Prostate gland (tissue), 2 donors: ENCODE measurements around the gene CTPS2. TPM values are rescaled to one million over a fixed set of nuclear protein-coding genes. Genes with fewer than 3 reads are reported as not detected.

Experiments
- DNase-seq: peaks from one replicate; pipeline ENCODE4 v3.0.0-alpha.2; 2019; ENCODE audit warnings: low spot score
- H3K27ac ChIP-seq, 2 donors: fragments of 200-600 bp; sonication (generic); 2 replicates each; pipeline ENCODE4 v1.5.1; 2017 to 2019
- H3K27me3 ChIP-seq: fragments of 200-600 bp; sonication (generic); replicated peaks from 2 replicates; pipeline ENCODE4 v1.5.1; 2019; ENCODE audit not compliant: insufficient read depth
- H3K36me3 ChIP-seq, 2 donors: fragments of 200-600 bp; sonication (generic); 1 replicate in 1 of 2; 2 replicates in 1 of 2; pipeline versions ENCODE4 v1.5.1 to v1.8.1; 2017 to 2019
- H3K4me1 ChIP-seq: fragments of 200-600 bp; sonication (generic); replicated peaks from 2 replicates; pipeline ENCODE4 v1.5.1; 2019
- H3K4me3 ChIP-seq, 2 donors: fragments of 200-600 bp; sonication (generic); 2 replicates each; pipeline ENCODE4 v1.5.1; 2017 to 2019
- H3K9me3 ChIP-seq: fragments of 200-600 bp; sonication (generic); 2 replicates; pipeline ENCODE4 v1.5.1; 2017
- POLR2A ChIP-seq: fragments of 450-650 bp; IDR thresholded peaks from one replicate; pipeline ENCODE4 v1.6.1; 2016; ENCODE audit warnings: antibody characterized with exemption, mild to moderate bottlenecking
- POLR2AphosphoS5 ChIP-seq: sonication (generic); formaldehyde crosslinking; IDR thresholded peaks from one replicate; pipeline ENCODE4 v1.6.1; 2017; ENCODE audit warnings: antibody characterized with exemption
- WGBS: methylation state at CpG from one replicate; pipeline ENCODE4 v1.1.5; 2018; 5-methylcytosine and 5-hydroxymethylcytosine counted together
- intact Hi-C: fragments of 100-400 bp; cut with DNase I; formaldehyde crosslinking; loops from one replicate; pipeline ENCODE4 v1.14.2; 2022
- total RNA-seq, 2 donors: library from RNA; depleted of rRNA; stranded (reverse); fragments of >200 nt; gene quantifications; one replicate each; pipeline ENCODE4 v1.1.0, GENCODE V29; 2016
- TF ChIP-seq, protein P1 (sequence below), 4 experiments: fragments of 200-600 bp in 2 of 4; fragments of 450-650 bp in 2 of 4; sonication (generic) in 2 of 4; IDR thresholded peaks; 1 replicate in 3 of 4; 2 replicates in 1 of 4; pipeline ENCODE4 v1.5.1; 2016 to 2019; ENCODE audit warnings: antibody characterized with exemption in 4 of 4, mild to moderate bottlenecking in 2 of 4, moderate library complexity in 2 of 4

The CTPS2 gene
- total RNA-seq, 2 donors from 2014 or later, result 14.3 to 20.4 TPM

DNA sequence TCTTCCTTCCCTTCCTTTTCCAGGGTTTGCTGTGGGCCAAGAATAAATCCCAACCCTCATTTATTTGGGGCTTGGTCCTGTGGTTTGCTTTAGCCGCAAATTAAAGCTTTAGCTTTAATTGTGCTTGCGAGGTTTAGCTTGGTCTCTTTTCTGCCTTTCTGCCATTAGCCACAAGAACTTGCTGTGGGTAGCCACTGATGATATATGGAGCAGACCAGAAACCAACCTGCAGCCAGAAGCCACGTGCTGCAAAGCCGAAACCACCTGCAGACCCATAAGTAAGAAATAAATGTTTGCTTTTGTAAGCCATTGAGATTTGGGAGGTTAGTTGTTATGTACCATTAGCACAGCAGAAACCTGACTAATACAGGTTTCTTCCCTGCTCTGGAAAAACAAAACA is 152.3 kb downstream of the CTPS2 start:
- Histone ChIP-seq H3K36me3 (no peaks in the 10 kb centered on the region), H3K27me3 (no peaks in the 10 kb centered on the region), H3K27ac (no peak overlapping the region), H3K9me3 (no peaks in the 10 kb centered on the region), H3K4me3 (no peak overlapping the region), H3K4me1 (no peaks in the 10 kb centered on the region)
- TF ChIP-seq, protein P1, sequence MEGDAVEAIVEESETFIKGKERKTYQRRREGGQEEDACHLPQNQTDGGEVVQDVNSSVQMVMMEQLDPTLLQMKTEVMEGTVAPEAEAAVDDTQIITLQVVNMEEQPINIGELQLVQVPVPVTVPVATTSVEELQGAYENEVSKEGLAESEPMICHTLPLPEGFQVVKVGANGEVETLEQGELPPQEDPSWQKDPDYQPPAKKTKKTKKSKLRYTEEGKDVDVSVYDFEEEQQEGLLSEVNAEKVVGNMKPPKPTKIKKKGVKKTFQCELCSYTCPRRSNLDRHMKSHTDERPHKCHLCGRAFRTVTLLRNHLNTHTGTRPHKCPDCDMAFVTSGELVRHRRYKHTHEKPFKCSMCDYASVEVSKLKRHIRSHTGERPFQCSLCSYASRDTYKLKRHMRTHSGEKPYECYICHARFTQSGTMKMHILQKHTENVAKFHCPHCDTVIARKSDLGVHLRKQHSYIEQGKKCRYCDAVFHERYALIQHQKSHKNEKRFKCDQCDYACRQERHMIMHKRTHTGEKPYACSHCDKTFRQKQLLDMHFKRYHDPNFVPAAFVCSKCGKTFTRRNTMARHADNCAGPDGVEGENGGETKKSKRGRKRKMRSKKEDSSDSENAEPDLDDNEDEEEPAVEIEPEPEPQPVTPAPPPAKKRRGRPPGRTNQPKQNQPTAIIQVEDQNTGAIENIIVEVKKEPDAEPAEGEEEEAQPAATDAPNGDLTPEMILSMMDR (IDR thresholded peaks at IDR 0.05), result no peak
- TF ChIP-seq POLR2A (no peak), POLR2AphosphoS5 (no peak)
- no peak for DNase-seq
- WGBS, result 98% methylated on average over 4 of the region's 4 CpGs
- intact Hi-C loops, result no loop called here

GRCh38 chrX:16559206-16559619 is 153.3 kb downstream of the CTPS2 start:
- Histone ChIP-seq H3K27ac (no peak overlapping the region), H3K9me3 (no peaks in the 10 kb centered on the region), H3K4me1 (no peaks in the 10 kb centered on the region), H3K36me3 (no peaks in the 10 kb centered on the region), H3K4me3 (no peak overlapping the region), H3K27me3 (no peaks in the 10 kb centered on the region)
- DNase-seq, result no peak
- WGBS, result 75% methylated on average over 1 of the region's 1 CpG
- intact Hi-C loops, result no loop called here
- TF ChIP-seq POLR2AphosphoS5 (no peak), POLR2A (no peak)
- TF ChIP-seq, protein P1 (IDR thresholded peaks at IDR 0.05), result no peak

DNA sequence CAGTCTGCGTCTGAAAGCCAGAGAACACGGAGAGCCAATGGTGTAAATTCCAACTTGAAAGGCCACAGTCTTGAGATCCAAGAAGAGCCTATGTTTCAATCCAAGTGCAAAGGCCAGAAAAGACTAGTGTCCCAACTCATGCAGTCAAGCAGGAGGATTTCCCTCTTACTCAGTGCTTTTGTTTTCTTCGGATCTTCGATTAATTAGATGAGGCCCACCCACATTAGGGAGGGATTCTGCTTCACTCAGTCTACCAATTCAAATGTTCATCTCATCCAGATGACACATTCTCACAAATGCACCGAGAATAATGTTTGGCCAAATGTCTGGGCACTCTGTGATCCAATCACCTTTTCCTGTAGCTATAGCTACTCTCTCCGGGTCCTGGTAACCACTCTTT is 154.0 kb downstream of the CTPS2 start:
- Histone ChIP-seq H3K4me1 (no peaks in the 10 kb centered on the region), H3K9me3 (no peaks in the 10 kb centered on the region), H3K27me3 (no peaks in the 10 kb centered on the region), H3K27ac (no peak overlapping the region), H3K36me3 (no peaks in the 10 kb centered on the region), H3K4me3 (no peak overlapping the region)
- intact Hi-C loops, result no loop called here
- TF ChIP-seq, protein P1 (IDR thresholded peaks at IDR 0.05), result no peak
- TF ChIP-seq POLR2AphosphoS5 (no peak), POLR2A (no peak)
- WGBS, result 70% methylated on average over 6 of the region's 6 CpGs
- DNase-seq, result no peak

- no peaks in the 10 kb centered on the region for H3K27me3 ChIP-seq
- TF ChIP-seq POLR2AphosphoS5 (no peak), POLR2A (no peak)
- TF ChIP-seq, protein P1 (IDR thresholded peaks at IDR 0.05), result no peak
- WGBS, result 90% methylated on average over 3 of the region's 3 CpGs
- H3K27ac ChIP-seq, result no peak overlapping the region
- no peaks in the 10 kb centered on the region for H3K9me3 ChIP-seq
- H3K4me3 ChIP-seq, result no peak overlapping the region
- no peaks in the 10 kb centered on the region for H3K4me1 ChIP-seq
- H3K36me3 ChIP-seq, result no peaks in the 10 kb centered on the region
- intact Hi-C loops, result no loop called here
- DNase-seq, result no peak
These were observed 159.9 kb downstream of the CTPS2 start for GRCh38 chrX:16552546-16552945.

DNA sequence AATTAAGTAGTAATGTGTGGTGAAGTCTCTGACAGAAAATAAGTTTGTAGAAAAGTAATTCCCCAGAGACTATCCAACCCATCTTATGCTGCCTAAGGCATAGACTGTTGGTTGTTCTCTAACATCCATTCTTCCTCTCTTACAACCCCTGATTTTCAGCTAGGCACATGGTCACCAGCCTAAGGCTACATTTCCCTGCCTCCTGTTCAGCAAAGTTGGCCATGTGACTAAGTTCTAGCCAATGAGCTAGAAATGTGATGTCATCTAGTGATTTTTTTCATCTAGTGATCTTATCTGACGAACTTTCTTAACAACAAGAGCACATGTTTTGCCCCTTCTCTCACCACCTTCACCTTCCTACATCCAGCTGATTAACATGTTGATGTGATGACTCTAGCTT is 164.8 kb downstream of the CTPS2 start:
- Histone ChIP-seq H3K27me3 (no peaks in the 10 kb centered on the region), H3K4me3 (no peak overlapping the region), H3K36me3 (no peaks in the 10 kb centered on the region), H3K27ac (no peak overlapping the region), H3K9me3 (no peaks in the 10 kb centered on the region), H3K4me1 (no peaks in the 10 kb centered on the region)
- WGBS, result 76% methylated on average over 1 of the region's 1 CpG
- intact Hi-C loops, result no loop called here
- TF ChIP-seq POLR2AphosphoS5 (no peak), POLR2A (no peak)
- TF ChIP-seq, protein P1 (IDR thresholded peaks at IDR 0.05), result no peak
- DNase-seq, result no peak
